Fibroblast of skin of back (primary cell): ENCODE results near the gene PADI6. TPM values are rescaled to one million over a fixed set of nuclear protein-coding genes. Genes with fewer than 3 reads are reported as not detected.
"Not testable (repeated sequence)": the region's sequence is repeated elsewhere in the genome, so short reads cannot be mapped to it uniquely, and the experiment has no call there.

Experiments
- DNase-seq: peaks from one replicate; pipeline ENCODE4 v3.0.0-alpha.2; 2013
- polyA plus RNA-seq, 2 experiments: library from polyadenylated mRNA; unstranded; fragments of 120-200 nt; gene quantifications; one replicate each; pipeline ENCODE4 v1.2.1, GENCODE V29; 2013; ENCODE audit not compliant: insufficient read length in 2 of 2

The PADI6 gene
- polyA plus RNA-seq (2013, experiment 1 of 2; ENCODE audit: insufficient read length): not detected
- polyA plus RNA-seq (2013, experiment 2 of 2; ENCODE audit: insufficient read length): not detected

- no peak for DNase-seq
Observed at GRCh38 chr1:17371896-17372295, at the start of gene PADI6. PADI6 (plus strand) TSS chr1:17372196; CDS start chr1:17372246, 50 bp downstream.

- DNase-seq: no peak
Observed at GRCh38 chr1:17328855-17329254, 43.1 kb upstream of the PADI6 start.

GRCh38 chr1:17329610-17330009, 42.4 kb upstream of the PADI6 start:
- no peak for DNase-seq

GRCh38 chr1:17330856-17331255, 41.1 kb upstream of the PADI6 start:
- DNase-seq: no peak

GRCh38 chr1:17333081-17333480, 38.9 kb upstream of the PADI6 start:
- no peak for DNase-seq

GRCh38 chr1:17335821-17336710, 35.9 kb upstream of the PADI6 start:
- DNase-seq: peak; percentile 63

GRCh38 chr1:17338706-17339493, 33.1 kb upstream of the PADI6 start:
- no peak for DNase-seq

- DNase-seq: no peak
Observed at GRCh38 chr1:17339521-17339920, 32.5 kb upstream of the PADI6 start.

GRCh38 chr1:17340358-17340757, 31.6 kb upstream of the PADI6 start:
- no peak for DNase-seq

- no peak for DNase-seq
Observed at GRCh38 chr1:17342014-17342441, 30.0 kb upstream of the PADI6 start.

- DNase-seq: not testable (repeated sequence)
Observed at GRCh38 chr1:17345506-17345905, 26.5 kb upstream of the PADI6 start.

- no peak for DNase-seq
Observed at GRCh38 chr1:17346046-17346789, 25.8 kb upstream of the PADI6 start.

- DNase-seq: peak; percentile 17
Observed at GRCh38 chr1:17347769-17348592, 24.0 kb upstream of the PADI6 start.

GRCh38 chr1:17348593-17349234, 23.3 kb upstream of the PADI6 start:
- no peak for DNase-seq

- no peak for DNase-seq
Observed at GRCh38 chr1:17350083-17350482, 21.9 kb upstream of the PADI6 start.

GRCh38 chr1:17350928-17351446, 21.0 kb upstream of the PADI6 start:
- no peak for DNase-seq

GRCh38 chr1:17351598-17352324, 20.2 kb upstream of the PADI6 start:
- DNase-seq: no peak

- no peak for DNase-seq
Observed at GRCh38 chr1:17352419-17352909, 19.5 kb upstream of the PADI6 start.

GRCh38 chr1:17355898-17356297, 16.1 kb upstream of the PADI6 start:
- no peak for DNase-seq
